Measurements from ENCODE around the gene ALAS2. TPM values are rescaled to one million over a fixed set of nuclear protein-coding genes. Genes with fewer than 3 reads are reported as not detected.

ALAS2 gene
- total and polyA plus RNA-seq, 2 of the 8 experiments (the other 6 are each of a cell fraction or from before 2014, with no cell fraction given): 0.27 to 0.32 TPM

- H4K5ac ChIP-seq (ENCODE audit: insufficient read length, low read depth, low read length): no peak overlapping the region
- no peaks in the 10 kb centered on the region for H3K79me2 ChIP-seq (ENCODE audit: control insufficient read depth in 1 of 2, insufficient read depth in 2 of 2, low read length in 2 of 2)
- no peaks in the 10 kb centered on the region; the same call in 1 of the 2 replicates for H3K23me2 ChIP-seq (ENCODE audit: low read depth, low read length)
- H2BK15ac ChIP-seq (ENCODE audit: low read length): no peak overlapping the region
- H3K9me3 ChIP-seq (ENCODE audit: insufficient read depth in 2 of 2, low read depth in 1 of 2, low read length in 1 of 2): no peaks in the 10 kb centered on the region
- no peak for TF ChIP-seq EP300 (IDR thresholded peaks at IDR 0.05; ENCODE audit: borderline replicate concordance in 1 of 2, low read depth in 2 of 2, low read length in 2 of 2)
- TF ChIP-seq SUZ12 (IDR thresholded peaks at IDR 0.05; ENCODE audit: low read length): no peak
- TF ChIP-seq SP4 (IDR thresholded peaks at IDR 0.05; ENCODE audit: low read length): no peak
- TF ChIP-seq HDAC6 (IDR thresholded peaks at IDR 0.05; ENCODE audit: low read depth, low read length): no peak
- no peak for TF ChIP-seq SP1 (IDR thresholded peaks at IDR 0.05; ENCODE audit: low read depth, low read length)
- no peak for TF ChIP-seq SIX5 (IDR thresholded peaks at IDR 0.05; ENCODE audit: low read depth, low read length)
- no peak overlapping the region for H3K27ac ChIP-seq (ENCODE audit: low read depth, low read length)
- no peak overlapping the region for H2BK12ac ChIP-seq (ENCODE audit: low read depth, low read length)
- FAIRE-seq: no peak
- no peak overlapping the region for H2BK120ac ChIP-seq (replicated peaks; ENCODE audit: low read depth, low read length)
- H3K9ac ChIP-seq (replicated peaks in 1 of 4; ENCODE audit: extremely low read depth in 1 of 4, low read depth in 3 of 4, low read length in 3 of 4): no peak overlapping the region
- CTCF ChIA-PET (ENCODE audit: partially characterized antibody): interaction anchor here (0.6 to 1.3 kb wide), 2 partner anchors 12 to 1233 kb away, joined by 3 to 4 read pairs; no protein-coding TSS in a partner anchor
- WGBS, 2 experiments (ENCODE audit: extremely low coverage in 1 of 2, insufficient coverage in 1 of 2, insufficient read length in 1 of 2, insufficient replicate concordance in 2 of 2, low coverage in 1 of 2, low lambda C conversion rate in 2 of 2, missing lambda C conversion rate in 1 of 2): 94% methylated on average over 4 of the region's 4 CpGs; no CpG with 5 or more reads in 1 of the 2 experiments
- no peaks in the 10 kb centered on the region for H3K4me1 ChIP-seq (replicated peaks in 1 of 4; ENCODE audit: control insufficient read depth in 3 of 4, insufficient read depth in 4 of 4, low read length in 3 of 4)
- H3K4ac ChIP-seq (replicated peaks; ENCODE audit: insufficient read length, low read depth, low read length): no peak overlapping the region
- no peak overlapping the region for H4K91ac ChIP-seq (replicated peaks; ENCODE audit: insufficient read length, low read length)
- H3K23ac ChIP-seq (ENCODE audit: insufficient read length): no peak overlapping the region
- H2AFZ ChIP-seq (ENCODE audit: low read length): no peak overlapping the region
- no peak overlapping the region for H2AK5ac ChIP-seq (ENCODE audit: low read depth, low read length)
- POLR2A ChIA-PET (ENCODE audit: partially characterized antibody): interaction anchor here (0.7 kb wide), 1 partner anchor 15 kb away, joined by 3 read pairs; the partner anchor contains the start of gene APEX2
- no peak overlapping the region for H3K4me2 ChIP-seq (ENCODE audit: insufficient read depth in 1 of 2, low read depth in 2 of 2, low read length in 2 of 2)
- DNase-seq (ENCODE audit: low read depth in 1 of 2, low spot score in 2 of 2): no peak
- no peak overlapping the region for H3K14ac ChIP-seq (ENCODE audit: insufficient read length)
- no peaks in the 10 kb centered on the region for H4K20me1 ChIP-seq (replicated peaks in 1 of 2; ENCODE audit: control insufficient read depth in 1 of 2, insufficient read depth in 2 of 2, low read length in 2 of 2)
- H3K56ac ChIP-seq (replicated peaks; ENCODE audit: insufficient read length, low read depth, low read length): no peak overlapping the region
- no peak overlapping the region for H2BK20ac ChIP-seq (ENCODE audit: low read length)
- H3K18ac ChIP-seq (ENCODE audit: extremely low read depth, low read length): no peak overlapping the region
- H2BK5ac ChIP-seq (ENCODE audit: low read depth, low read length): no peak overlapping the region
- H4K8ac ChIP-seq (ENCODE audit: extremely low read depth, insufficient read depth, low read length): no peak overlapping the region
- no peak overlapping the region for H3K4me3 ChIP-seq (ENCODE audit: extremely low read depth in 1 of 4, insufficient read depth in 2 of 4, low read depth in 3 of 4, low read length in 4 of 4)
- H3K27me3 ChIP-seq (replicated peaks in 1 of 4; ENCODE audit: control insufficient read depth in 3 of 4, extremely low read depth in 1 of 4, insufficient read depth in 3 of 4, low read length in 3 of 4): no peaks in the 10 kb centered on the region
- no peaks in the 10 kb centered on the region for H3K36me3 ChIP-seq (ENCODE audit: control insufficient read depth in 2 of 4, insufficient read depth in 4 of 4, low read length in 3 of 4)
- no peaks in the 10 kb centered on the region for H3K79me1 ChIP-seq (ENCODE audit: low read depth, low read length)
Measured at GRCh38 chrX:55014897-55015299, 15.9 kb downstream of the ALAS2 start.
